PC-9 (cell line): ENCODE measurements around the gene PWP1.

Experiments
- CTCF ChIP-seq: fragments of 200-600 bp; sonication (generic); conservative IDR thresholded peaks from 2 replicates; pipeline ENCODE4 v1.6.1; 2017; ENCODE audit warnings: mixed run types, antibody characterized with exemption, mild to moderate bottlenecking, moderate library complexity
- EZH2 ChIP-seq: fragments of 200-600 bp; sonication (generic); IDR thresholded peaks from 2 replicates; pipeline ENCODE4 v1.8.0; 2017; ENCODE audit warnings: antibody characterized with exemption, low read depth

DNA sequence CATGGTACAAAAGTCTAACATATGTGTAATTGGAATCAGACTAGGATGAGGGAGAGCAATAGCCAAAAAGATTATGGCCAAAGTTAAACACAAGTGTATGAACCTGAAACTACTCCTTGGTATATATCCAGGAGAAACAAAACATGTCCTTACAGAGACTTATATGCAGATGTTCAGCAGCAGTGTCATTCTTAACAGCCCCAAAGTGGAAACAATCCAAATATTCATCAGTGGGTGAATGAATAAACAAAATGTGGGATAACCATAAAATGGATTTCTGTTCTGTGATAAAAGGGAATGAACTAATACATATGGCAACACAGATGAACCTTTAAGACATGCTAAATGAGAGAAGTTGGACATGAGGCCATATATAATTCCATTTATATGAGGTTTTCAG, 30.2 kb downstream of the PWP1 start:
- TF ChIP-seq EZH2 (no peak), CTCF (no peak)
